ENCODE results near the gene TCTN1.

DNA sequence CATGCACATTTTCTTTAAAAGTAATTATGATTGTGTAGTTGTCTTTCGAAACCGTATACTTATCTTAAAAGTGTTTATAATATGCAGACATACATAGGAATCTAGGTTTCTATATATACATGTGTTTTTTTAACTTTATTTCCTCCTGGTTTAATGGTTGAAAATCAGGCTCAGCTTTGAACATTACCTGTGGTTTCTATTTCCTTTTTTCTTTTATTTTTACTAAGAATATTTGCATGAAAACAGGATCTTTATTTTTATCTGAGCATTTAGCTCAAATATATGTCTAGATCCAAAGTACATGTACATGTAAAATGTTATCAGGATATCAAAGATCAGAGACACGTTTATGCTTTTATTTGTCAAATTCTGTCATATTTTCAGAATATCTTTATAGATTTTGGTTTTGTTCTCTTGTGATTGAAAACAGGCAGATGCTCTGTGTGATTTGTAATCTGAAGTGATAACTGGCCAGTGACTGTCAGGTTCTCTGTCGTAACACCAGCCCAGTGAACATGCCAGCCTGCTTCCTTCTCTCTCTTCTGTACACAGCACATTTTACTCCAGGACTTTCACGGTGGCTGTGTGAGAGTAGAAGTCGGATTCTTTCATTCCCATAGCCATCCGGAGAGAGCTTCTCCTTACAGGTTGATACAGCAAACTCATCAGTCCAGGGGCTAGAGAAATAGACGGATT lies 13.7 kb downstream of the TCTN1 start:
- TF ChIP-seq POLR2A (IDR thresholded peaks at IDR 0.05; ENCODE audit: low read depth, low read length) (no peak), POLR2AphosphoS5 (IDR thresholded peaks at IDR 0.05; ENCODE audit: low read depth, low read length) (no peak), TAF1 (IDR thresholded peaks at IDR 0.05; ENCODE audit: low read depth, low read length) (no peak), SPI1 (IDR thresholded peaks at IDR 0.05; ENCODE audit: low read depth, low read length) (no peak), PAX5 (IDR thresholded peaks at IDR 0.05; ENCODE audit: insufficient read depth, low read length, severe bottlenecking) (no peak), POU2F2 (IDR thresholded peaks at IDR 0.05; ENCODE audit: low read depth, low read length) (no peak)

Data from GM12891 (cell line).